B cell (primary cell): ENCODE data around the gene C1orf74. TPM values are rescaled to one million over a fixed set of nuclear protein-coding genes. Genes with fewer than 3 reads are reported as not detected.

Experiments
- ATAC-seq: fragments of 200-7000 bp; cut with Tn5 transposase; one replicate; pipeline ENCODE4 v1.10.0; 2021; ENCODE audit warnings: low read depth, mild to moderate bottlenecking, moderate number of reproducible peaks, moderate library complexity
- CTCF ChIA-PET: fragments of 350-600 bp; sonication (Branson Sonifier 250); formaldehyde crosslinking; loops from one replicate; lab custom pipeline; 2021; ENCODE audit warnings: antibody characterized with exemption, inconsistent platforms; lab: Charles Lee
- POLR2A ChIA-PET: fragments of 350-600 bp; sonication (Branson Sonifier 250); formaldehyde crosslinking; loops from one replicate; lab custom pipeline; 2021; ENCODE audit warnings: antibody characterized with exemption; lab: Charles Lee
- DNase-seq: peaks from one replicate; pipeline ENCODE4 v3.0.0; 2013
- H2AFZ ChIP-seq: 2 replicates; pipeline ENCODE4 v1.6.1; 2012; ENCODE audit warnings: mild to moderate bottlenecking, low read depth, low read length; ENCODE audit not compliant: insufficient read depth, poor library complexity, severe bottlenecking
- H3K27ac ChIP-seq, 2 donors: 1 replicate in 1 of 2; 2 replicates in 1 of 2; pipeline ENCODE4 v1.5.1; 2012 to 2013; ENCODE audit warnings: low read length in 2 of 2, mild to moderate bottlenecking in 2 of 2, moderate library complexity in 1 of 2
- H3K27me3 ChIP-seq, 4 experiments: fragments of 200-600 bp in 1 of 4; sonication (generic) in 1 of 4; replicated peaks in 1 of 4; 1 replicate in 2 of 4; 2 replicates in 2 of 4; pipeline versions ENCODE4 v1.6.1 to v1.7.0; 2013 to 2016; ENCODE audit warnings: low read length in 3 of 4, mild to moderate bottlenecking in 2 of 4, mixed read lengths in 1 of 4, moderate library complexity in 1 of 4; ENCODE audit not compliant: insufficient read depth in 4 of 4, control insufficient read depth in 3 of 4; ENCODE audit errors: control extremely low read depth in 1 of 4
- H3K36me3 ChIP-seq, 2 experiments: replicated peaks in 1 of 2; 1 replicate in 1 of 2; 2 replicates in 1 of 2; pipeline versions ENCODE4 v1.6.1 to v1.7.1; 2013; ENCODE audit warnings: low read length in 1 of 2; ENCODE audit not compliant: insufficient read depth in 2 of 2, control insufficient read depth in 1 of 2; ENCODE audit errors: control extremely low read depth in 1 of 2, extremely low read depth in 1 of 2
- H3K4me1 ChIP-seq, 2 donors: fragments of 200-600 bp in 1 of 2; sonication (generic) in 1 of 2; 1 replicate in 1 of 2; 2 replicates in 1 of 2; pipeline versions ENCODE4 v1.5.1 to v1.6.1; 2013 to 2017; ENCODE audit warnings: low read length in 2 of 2; ENCODE audit not compliant: control insufficient read depth in 2 of 2, insufficient read depth in 2 of 2
- H3K4me2 ChIP-seq: replicated peaks from 2 replicates; pipeline ENCODE3; 2012; ENCODE audit warnings: mild to moderate bottlenecking, low read depth, low read length; ENCODE audit not compliant: poor library complexity, severe bottlenecking
- H3K4me3 ChIP-seq, 5 experiments: fragments of 200-600 bp in 1 of 5; sonication (generic) in 1 of 5; 1 replicate in 3 of 5; 2 replicates in 2 of 5; pipeline versions ENCODE4 v1.5.1 to v1.7.0; 2011 to 2016; ENCODE audit warnings: low read length in 4 of 5, mild to moderate bottlenecking in 4 of 5, low read depth in 2 of 5, control low read depth in 1 of 5, moderate library complexity in 1 of 5; ENCODE audit not compliant: insufficient read depth in 1 of 5; ENCODE audit errors: control extremely low read depth in 1 of 5, extremely low read depth in 1 of 5
- H3K79me2 ChIP-seq: fragments of 200-600 bp; sonication (generic); one replicate; pipeline ENCODE4 v1.6.0; 2016; ENCODE audit warnings: low read length; ENCODE audit not compliant: control insufficient read depth, insufficient read depth
- H3K9ac ChIP-seq: fragments of 200-600 bp; sonication (generic); 2 replicates; pipeline ENCODE4 v1.6.1; 2017; ENCODE audit warnings: mild to moderate bottlenecking, low read length, moderate library complexity
- H3K9me3 ChIP-seq, 3 donors: one replicate each; pipeline versions ENCODE4 v1.6.1 to v1.7.1; 2013; ENCODE audit warnings: low read length in 2 of 3; ENCODE audit not compliant: control insufficient read depth in 2 of 3, insufficient read depth in 1 of 3; ENCODE audit errors: control extremely low read depth in 1 of 3
- H4K20me1 ChIP-seq: 2 replicates; pipeline ENCODE4 v1.6.0; 2012; ENCODE audit warnings: mild to moderate bottlenecking, low read length; ENCODE audit not compliant: insufficient read depth, control insufficient read depth, poor library complexity, severe bottlenecking
- H3K27ac Mint-ChIP-seq: one replicate; pipeline ENCODE4 v1.8.0; 2021; ENCODE audit warnings: mixed read lengths
- H3K27me3 Mint-ChIP-seq: one replicate; pipeline ENCODE4 v1.8.0; 2021; ENCODE audit warnings: mixed read lengths
- H3K4me1 Mint-ChIP-seq: one replicate; pipeline ENCODE4 v1.8.0; 2021; ENCODE audit warnings: mixed read lengths
- H3K4me3 Mint-ChIP-seq: one replicate; pipeline ENCODE4 v1.8.0; 2021; ENCODE audit warnings: mixed read lengths
- H3K9me3 Mint-ChIP-seq: one replicate; pipeline ENCODE4 v1.8.0; 2022; ENCODE audit warnings: mixed read lengths; ENCODE audit not compliant: insufficient read depth
- EZH2 ChIP-seq: IDR thresholded peaks from 2 replicates; pipeline ENCODE4 v1.6.1; 2012; ENCODE audit warnings: borderline replicate concordance, low read depth, mild to moderate bottlenecking, moderate library complexity, low read length; ENCODE audit not compliant: insufficient read depth, poor library complexity, severe bottlenecking
- WGBS: methylation state at CpG from one replicate; pipeline ENCODE4 v1.1.5; 2013; ENCODE audit warnings: missing lambda C conversion rate; ENCODE audit not compliant: insufficient coverage; 5-methylcytosine and 5-hydroxymethylcytosine counted together
- intact Hi-C: fragments of 100-400 bp; cut with micrococcal nuclease; formaldehyde crosslinking; loops from one replicate; pipeline ENCODE4 v1.10.0; 2022
- polyA plus RNA-seq: library from polyadenylated mRNA; depleted of rRNA; stranded (reverse); fragments of >200 nt; gene quantifications from 2 replicates; pipeline ENCODE4 v1.2.3, GENCODE V29; 2012
- total RNA-seq, 2 donors: library from RNA; stranded (reverse); fragments of 120-200 nt in 1 of 2; gene quantifications; 1 replicate in 1 of 2; 2 replicates in 1 of 2; pipeline versions ENCODE4 v1.2.3 to v1.2.4, GENCODE V29; 2013 to 2022
- TF ChIP-seq, protein P1 (sequence below): fragments of 200-600 bp; IDR thresholded peaks from one replicate; pipeline ENCODE4 v1.8.0; 2022; ENCODE audit warnings: antibody characterized with exemption, mild to moderate bottlenecking

The C1orf74 gene
- total and polyA plus RNA-seq, 2 donors (not counting 1 experiment from before 2014, with no cell fraction given): 0.49 to 3.4 TPM

DNA sequence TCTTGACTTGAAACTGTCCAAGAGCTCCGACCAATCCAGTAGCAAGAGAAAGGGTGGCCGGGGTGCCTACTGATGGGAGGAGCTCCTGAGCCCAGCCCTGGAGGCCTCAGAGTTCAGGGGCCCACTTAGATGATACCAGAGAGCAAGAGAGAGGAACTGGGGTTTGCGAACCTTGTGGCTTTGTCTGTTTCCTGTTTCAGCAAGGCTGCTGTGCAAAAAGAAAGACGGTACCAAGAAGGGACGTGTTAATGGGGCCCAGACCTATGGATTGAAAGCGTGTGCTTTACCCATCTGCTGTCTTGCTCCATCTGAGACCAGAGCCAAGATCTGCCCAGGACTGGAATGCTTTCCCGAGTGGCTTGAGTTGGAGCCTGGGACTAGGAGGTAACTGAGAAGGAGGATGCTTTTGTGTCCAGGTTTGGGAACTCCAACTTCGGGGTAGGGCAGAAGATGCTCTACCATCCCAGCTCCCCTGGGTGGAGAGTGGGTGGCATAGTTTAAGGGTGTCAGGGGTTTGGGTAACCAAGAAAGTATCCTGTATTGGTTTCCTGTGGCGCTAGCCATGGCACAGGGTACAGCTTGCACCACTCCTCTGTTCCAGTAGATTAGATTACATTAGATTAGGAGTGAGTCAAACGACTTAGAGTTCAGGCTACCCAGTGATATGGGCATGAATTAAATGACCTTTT, 28.3 kb downstream of the C1orf74 start, which contains the start of gene TRAF3IP3:
Gene TRAF3IP3, plus strand, starts transcription at position 128 of the 689 bp plus-strand sequence. CDS start 3,987 bp downstream, outside the sequence.
- TF ChIP-seq EZH2: no peak
- TF ChIP-seq, protein P1, sequence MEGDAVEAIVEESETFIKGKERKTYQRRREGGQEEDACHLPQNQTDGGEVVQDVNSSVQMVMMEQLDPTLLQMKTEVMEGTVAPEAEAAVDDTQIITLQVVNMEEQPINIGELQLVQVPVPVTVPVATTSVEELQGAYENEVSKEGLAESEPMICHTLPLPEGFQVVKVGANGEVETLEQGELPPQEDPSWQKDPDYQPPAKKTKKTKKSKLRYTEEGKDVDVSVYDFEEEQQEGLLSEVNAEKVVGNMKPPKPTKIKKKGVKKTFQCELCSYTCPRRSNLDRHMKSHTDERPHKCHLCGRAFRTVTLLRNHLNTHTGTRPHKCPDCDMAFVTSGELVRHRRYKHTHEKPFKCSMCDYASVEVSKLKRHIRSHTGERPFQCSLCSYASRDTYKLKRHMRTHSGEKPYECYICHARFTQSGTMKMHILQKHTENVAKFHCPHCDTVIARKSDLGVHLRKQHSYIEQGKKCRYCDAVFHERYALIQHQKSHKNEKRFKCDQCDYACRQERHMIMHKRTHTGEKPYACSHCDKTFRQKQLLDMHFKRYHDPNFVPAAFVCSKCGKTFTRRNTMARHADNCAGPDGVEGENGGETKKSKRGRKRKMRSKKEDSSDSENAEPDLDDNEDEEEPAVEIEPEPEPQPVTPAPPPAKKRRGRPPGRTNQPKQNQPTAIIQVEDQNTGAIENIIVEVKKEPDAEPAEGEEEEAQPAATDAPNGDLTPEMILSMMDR: no peak
- Histone ChIP-seq H3K4me2 (peak within 1 kb of the TSS; percentile 72), H3K4me3 (peak within 1 kb of the TSS; percentile 59 to 80 (median 69)), H3K27me3 (no peaks in the 10 kb centered on the region), H3K36me3 (peaks cover 2 to 32% of the 10 kb centered on the region in 2 experiments), H2AFZ (peak within 1 kb of the TSS; percentile 68), H3K27ac (peak within 1 kb of the TSS; percentile 67 to 86), H3K4me1 (peaks cover 62 to 82% of the 10 kb centered on the region in 2 donors), H3K9ac (peak within 1 kb of the TSS; percentile 84), H3K9me3 (no peaks in the 10 kb centered on the region), H3K79me2 (peaks cover 58% of the 10 kb centered on the region), H4K20me1 (peaks cover 31% of the 10 kb centered on the region)
- 0% methylated on average over 8 of the region's 10 CpGs for WGBS
- Mint-ChIP-seq H3K27me3 (no peaks in the 10 kb centered on the region), H3K4me1 (peaks cover 70% of the 10 kb centered on the region), H3K27ac (peak within 1 kb of the TSS; percentile 95), H3K9me3 (no peaks in the 10 kb centered on the region), H3K4me3 (peak within 1 kb of the TSS; percentile 92)
- ATAC-seq (peak; percentile 96), DNase-seq (peak; percentile 85)
- POLR2A ChIA-PET: interaction anchor here (0.9 to 4.0 kb wide), 6 partner anchors 12 to 1675 kb away, joined by 3 to 40 read pairs (median 6); partner anchors contain the start of genes C1orf74, IRF6 and UTP25
- intact Hi-C loops: loop anchor here (1.0 to 10.0 kb wide), 5 partner anchors 9 to 81 kb away; partner anchors contain the start of genes C1orf74 and G0S2
- CTCF ChIA-PET: interaction anchor here (0.7 to 3.5 kb wide), 11 partner anchors 8 to 186 kb away, joined by 3 to 15 read pairs (median 5); partner anchors contain the start of genes C1orf74 and UTP25
